ENCODE results near the gene LRATD1.

DNA sequence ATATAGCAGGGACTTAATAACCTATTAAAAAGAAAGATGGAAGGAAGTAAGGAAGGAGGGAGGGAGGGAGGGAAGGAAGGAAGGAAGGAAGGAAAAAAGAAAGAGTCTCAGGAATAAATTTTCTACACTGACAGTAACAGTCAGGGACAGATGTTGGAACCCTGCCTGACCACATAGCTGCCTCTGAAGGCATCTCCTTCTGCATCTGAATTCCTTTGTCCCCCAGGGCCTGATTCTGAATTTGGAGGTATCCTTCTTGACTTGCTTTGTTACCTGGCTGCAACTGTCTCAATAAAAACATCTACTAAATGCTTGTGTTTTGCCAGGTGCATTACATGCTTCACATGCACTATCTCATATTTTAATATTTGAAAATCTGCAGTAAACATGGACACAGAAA, 17.4 kb upstream of the LRATD1 start:
- TF ChIP-seq, protein P1, sequence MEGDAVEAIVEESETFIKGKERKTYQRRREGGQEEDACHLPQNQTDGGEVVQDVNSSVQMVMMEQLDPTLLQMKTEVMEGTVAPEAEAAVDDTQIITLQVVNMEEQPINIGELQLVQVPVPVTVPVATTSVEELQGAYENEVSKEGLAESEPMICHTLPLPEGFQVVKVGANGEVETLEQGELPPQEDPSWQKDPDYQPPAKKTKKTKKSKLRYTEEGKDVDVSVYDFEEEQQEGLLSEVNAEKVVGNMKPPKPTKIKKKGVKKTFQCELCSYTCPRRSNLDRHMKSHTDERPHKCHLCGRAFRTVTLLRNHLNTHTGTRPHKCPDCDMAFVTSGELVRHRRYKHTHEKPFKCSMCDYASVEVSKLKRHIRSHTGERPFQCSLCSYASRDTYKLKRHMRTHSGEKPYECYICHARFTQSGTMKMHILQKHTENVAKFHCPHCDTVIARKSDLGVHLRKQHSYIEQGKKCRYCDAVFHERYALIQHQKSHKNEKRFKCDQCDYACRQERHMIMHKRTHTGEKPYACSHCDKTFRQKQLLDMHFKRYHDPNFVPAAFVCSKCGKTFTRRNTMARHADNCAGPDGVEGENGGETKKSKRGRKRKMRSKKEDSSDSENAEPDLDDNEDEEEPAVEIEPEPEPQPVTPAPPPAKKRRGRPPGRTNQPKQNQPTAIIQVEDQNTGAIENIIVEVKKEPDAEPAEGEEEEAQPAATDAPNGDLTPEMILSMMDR (IDR thresholded peaks at IDR 0.05): no peak
- TF ChIP-seq POLR2AphosphoS5 (IDR thresholded peaks at IDR 0.05) (no peak), POLR2A (IDR thresholded peaks at IDR 0.05) (no peak)

Measured in breast epithelium (tissue), 3 donors.